WTC11 (cell line): ENCODE measurements around the gene BRMS1. TPM values are rescaled to one million over a fixed set of nuclear protein-coding genes. Genes with fewer than 3 reads are reported as not detected.

Experiments
- ATAC-seq: fragments of 200-7000 bp; cut with Tn5 transposase; 2 replicates; pipeline ENCODE4 v1.10.0; 2021; ENCODE audit warnings: mild to moderate bottlenecking, moderate library complexity
- CTCF ChIA-PET: fragments of 300-600 bp; sonication (Branson Sonifier 250); formaldehyde crosslinking; loops from one replicate; lab custom pipeline; 2021; ENCODE audit warnings: antibody characterized with exemption; lab: Charles Lee
- POLR2A ChIA-PET: fragments of 350-600 bp; sonication (Branson Sonifier 250); formaldehyde crosslinking; loops from one replicate; lab custom pipeline; 2021; ENCODE audit warnings: antibody characterized with exemption; lab: Charles Lee
- DNase-seq: peaks from one replicate; pipeline ENCODE4 v3.0.0; 2021; ENCODE audit warnings: low spot score
- H3K27ac Mint-ChIP-seq: 2 replicates; pipeline ENCODE4 v1.8.0; 2021; ENCODE audit warnings: mixed read lengths
- H3K27me3 Mint-ChIP-seq: 2 replicates; pipeline ENCODE4 v1.8.0; 2021; ENCODE audit warnings: low read depth, mild to moderate bottlenecking, moderate library complexity, mixed read lengths
- H3K36me3 Mint-ChIP-seq: 2 replicates; pipeline ENCODE4 v1.8.0; 2021; ENCODE audit warnings: mixed read lengths
- H3K4me1 Mint-ChIP-seq: 2 replicates; pipeline ENCODE4 v1.8.0; 2022; ENCODE audit warnings: mixed read lengths
- H3K4me3 Mint-ChIP-seq: 2 replicates; pipeline ENCODE4 v1.8.0; 2021; ENCODE audit warnings: mild to moderate bottlenecking, moderate library complexity, mixed read lengths
- H3K9me3 Mint-ChIP-seq: 2 replicates; pipeline ENCODE4 v1.8.0; 2021; ENCODE audit warnings: mixed read lengths
- KAT7 ChIP-seq: sonication (generic); formaldehyde crosslinking; IDR thresholded peaks from 2 replicates; pipeline ENCODE4 v1.8.1; 2023; ENCODE audit warnings: missing genetic modification reagents, mild to moderate bottlenecking, borderline replicate concordance
- NFATC4 ChIP-seq: fragments of 250-450 bp; sonication (Bioruptor Pico); IDR thresholded peaks from 2 replicates; pipeline ENCODE4 v1.9.0; 2021; ENCODE audit warnings: mild to moderate bottlenecking
- OVOL2 ChIP-seq: fragments of 250-450 bp; sonication (Bioruptor Pico); IDR thresholded peaks from 2 replicates; pipeline ENCODE4 v1.9.0; 2021; ENCODE audit warnings: mild to moderate bottlenecking, borderline replicate concordance
- SMAD4 ChIP-seq: sonication (generic); formaldehyde crosslinking; IDR thresholded peaks from 2 replicates; pipeline ENCODE4 v1.8.0; 2022; ENCODE audit warnings: mild to moderate bottlenecking, missing genetic modification reagents
- SOX15 ChIP-seq: fragments of 250-450 bp; sonication (Bioruptor Pico); IDR thresholded peaks from 2 replicates; pipeline ENCODE4 v1.9.0; 2021; ENCODE audit warnings: mild to moderate bottlenecking
- TEAD1 ChIP-seq: sonication (generic); formaldehyde crosslinking; IDR thresholded peaks from 2 replicates; pipeline ENCODE4 v1.8.0; 2022; ENCODE audit warnings: mild to moderate bottlenecking, missing genetic modification reagents
- TEAD4 ChIP-seq: sonication (generic); formaldehyde crosslinking; IDR thresholded peaks from 2 replicates; pipeline ENCODE4 v1.8.0; 2022; ENCODE audit warnings: mild to moderate bottlenecking, missing genetic modification reagents
- ZNF219 ChIP-seq: sonication (generic); formaldehyde crosslinking; IDR thresholded peaks from 2 replicates; pipeline ENCODE4 v1.8.0; 2023; ENCODE audit warnings: missing genetic modification reagents, mild to moderate bottlenecking, borderline replicate concordance
- ZNF232 ChIP-seq: sonication (generic); formaldehyde crosslinking; IDR thresholded peaks from 2 replicates; pipeline ENCODE4 v1.8.0; 2022; ENCODE audit warnings: mild to moderate bottlenecking, missing genetic modification reagents
- ZNF317 ChIP-seq: sonication (generic); formaldehyde crosslinking; IDR thresholded peaks from 2 replicates; pipeline ENCODE4 v1.8.1; 2023; ENCODE audit warnings: low read depth, mild to moderate bottlenecking, moderate library complexity, missing genetic modification reagents, borderline replicate concordance
- ZNF396 ChIP-seq: fragments of 250-450 bp; sonication (Bioruptor Pico); IDR thresholded peaks from 2 replicates; pipeline ENCODE4 v1.8.0; 2021; ENCODE audit warnings: mild to moderate bottlenecking, moderate library complexity, borderline replicate concordance
- total RNA-seq: library from RNA; stranded (reverse); gene quantifications from 3 replicates; pipeline ENCODE4 v1.2.3, GENCODE V29; 2021
- TF ChIP-seq, protein P1 (sequence below): fragments of 250-450 bp; sonication (Bioruptor Pico); IDR thresholded peaks from 2 replicates; pipeline ENCODE4 v1.9.0; 2021; ENCODE audit warnings: moderate library complexity, mild to moderate bottlenecking, inconsistent platforms, borderline replicate concordance
- TF ChIP-seq, protein P2 (sequence below): sonication (generic); formaldehyde crosslinking; IDR thresholded peaks from 2 replicates; pipeline ENCODE4 v1.8.1; 2023; ENCODE audit warnings: mild to moderate bottlenecking, moderate library complexity, missing genetic modification reagents
- TF ChIP-seq, protein P3 (sequence below): sonication (generic); formaldehyde crosslinking; IDR thresholded peaks from 2 replicates; pipeline ENCODE4 v1.8.1; 2022; ENCODE audit warnings: mild to moderate bottlenecking, moderate library complexity, missing genetic modification reagents
- TF ChIP-seq, protein P4 (sequence below): fragments of 250-450 bp; sonication (Bioruptor Pico); IDR thresholded peaks from 2 replicates; pipeline ENCODE4 v1.9.0; 2021; ENCODE audit warnings: mild to moderate bottlenecking, borderline replicate concordance
- TF ChIP-seq, protein P5 (sequence below): sonication (generic); formaldehyde crosslinking; IDR thresholded peaks from 2 replicates; pipeline ENCODE4 v1.8.0; 2022; ENCODE audit warnings: mild to moderate bottlenecking, missing genetic modification reagents
- TF ChIP-seq, protein P6 (sequence below): sonication (generic); formaldehyde crosslinking; IDR thresholded peaks from 2 replicates; pipeline ENCODE4 v1.8.0; 2022; ENCODE audit warnings: missing genetic modification reagents
- TF ChIP-seq, protein P7 (sequence below): fragments of 250-450 bp; sonication (Bioruptor Pico); IDR thresholded peaks from 2 replicates; pipeline ENCODE4 v1.9.0; 2021; ENCODE audit warnings: mild to moderate bottlenecking
- TF ChIP-seq, protein P8 (sequence below): sonication (generic); formaldehyde crosslinking; IDR thresholded peaks from 2 replicates; pipeline ENCODE4 v1.8.0; 2022; ENCODE audit warnings: mild to moderate bottlenecking, missing genetic modification reagents

The BRMS1 gene
- total RNA-seq, 1 experiment from 2014 or later = 44.5 TPM

DNA sequence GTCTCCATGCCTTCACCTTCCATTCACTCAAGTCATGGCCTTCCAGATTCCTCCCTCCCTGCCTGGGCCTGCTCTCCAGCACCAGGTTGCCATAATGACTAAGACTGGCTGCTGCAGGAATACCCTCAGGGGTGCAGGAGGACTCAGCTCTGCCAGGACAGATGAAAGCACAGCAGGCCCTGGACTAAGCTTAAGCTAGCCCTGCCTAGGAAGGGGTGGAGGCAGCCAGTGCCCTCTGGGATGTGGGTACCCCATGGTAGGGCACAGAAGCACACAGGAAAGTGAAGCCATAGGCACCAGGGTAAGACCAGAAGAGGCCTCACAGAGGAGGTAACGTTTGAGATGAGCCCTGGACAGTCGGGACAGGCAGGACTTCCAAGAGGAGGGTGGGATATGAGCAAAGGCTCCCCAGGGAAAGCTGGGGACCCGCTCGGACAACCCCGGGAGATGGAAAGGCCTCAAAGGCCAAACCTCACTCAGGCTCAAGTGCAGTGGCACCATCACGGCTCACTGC is 5.7 kb downstream of the BRMS1 start (continued):
- no peak for TF ChIP-seq ZNF232 (CRISPR knock-in tag)
- TF ChIP-seq, protein P1, sequence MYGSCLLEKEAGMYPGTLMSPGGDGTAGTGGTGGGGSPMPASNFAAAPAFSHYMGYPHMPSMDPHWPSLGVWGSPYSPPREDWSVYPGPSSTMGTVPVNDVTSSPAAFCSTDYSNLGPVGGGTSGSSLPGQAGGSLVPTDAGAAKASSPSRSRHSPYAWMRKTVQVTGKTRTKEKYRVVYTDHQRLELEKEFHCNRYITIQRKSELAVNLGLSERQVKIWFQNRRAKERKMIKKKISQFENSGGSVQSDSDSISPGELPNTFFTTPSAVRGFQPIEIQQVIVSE = no peak

DNA sequence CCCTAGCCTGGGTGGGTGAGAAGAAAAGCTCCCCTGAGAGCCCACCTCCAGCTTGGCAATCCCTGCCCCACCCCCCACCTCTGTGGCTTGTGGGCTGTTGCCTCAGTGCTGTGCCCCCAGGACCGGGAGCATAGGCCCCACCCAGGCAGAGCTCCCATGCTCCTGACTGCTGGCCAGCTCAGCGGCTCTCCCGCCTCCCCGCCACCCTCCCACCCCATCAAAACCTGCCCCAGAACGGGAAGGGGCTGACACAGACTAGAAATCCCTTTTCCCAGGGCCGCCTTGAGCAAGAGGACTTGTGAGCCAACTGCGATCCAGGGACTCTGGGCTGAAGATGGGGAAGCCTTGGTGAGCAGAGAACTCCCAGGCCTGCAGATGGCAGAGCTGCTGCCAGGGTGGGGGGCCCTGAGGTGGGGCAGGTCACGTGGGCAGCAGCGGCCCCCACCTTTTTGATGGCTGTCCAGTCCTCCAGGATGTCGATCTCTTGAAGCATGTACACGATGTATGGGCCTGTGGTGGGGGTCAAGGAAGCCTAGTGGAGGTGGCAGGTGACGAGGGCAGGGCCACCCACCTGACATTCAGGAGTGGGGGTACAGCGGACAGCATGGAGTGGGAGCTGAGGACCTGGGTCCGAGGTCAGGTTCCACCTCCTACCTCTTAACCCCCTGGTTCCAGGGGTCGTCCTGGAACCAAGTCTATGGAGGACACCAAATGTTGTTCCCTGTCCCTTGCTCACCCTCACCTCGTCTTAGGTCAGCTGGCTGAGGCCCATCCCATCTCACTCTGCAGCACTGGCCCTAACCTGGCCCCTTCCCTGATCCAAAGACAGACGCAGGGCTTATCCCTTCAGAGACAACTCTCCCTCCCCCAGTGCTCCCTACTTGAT is 6.4 kb downstream of the BRMS1 start:
- H3K27me3 Mint-ChIP-seq = no peaks in the 10 kb centered on the region
- POLR2A ChIA-PET = interaction anchor here (1.3 kb wide), 1 partner anchor 26 kb away, joined by 5 read pairs; no protein-coding TSS in a partner anchor
- CTCF ChIA-PET = interaction anchor here (0.5 to 2.7 kb wide), 7 partner anchors 10 to 79 kb away, joined by 3 to 17 read pairs (median 4); no protein-coding TSS in a partner anchor
- DNase-seq (no peak), ATAC-seq (no peak)
- no peaks in the 10 kb centered on the region for H3K9me3 Mint-ChIP-seq
- peaks cover 10% of the 10 kb centered on the region for H3K36me3 Mint-ChIP-seq
- peaks cover 16% of the 10 kb centered on the region for H3K4me1 Mint-ChIP-seq
- H3K27ac Mint-ChIP-seq = 0 out of 2 replicates have a peak overlapping the region, but pooled peaks have one; percentile 27
- H3K4me3 Mint-ChIP-seq = no peak overlapping the region
- TF ChIP-seq ZNF219 (no peak), ZNF317 (no peak), OVOL2 (CRISPR knock-in tag) (no peak), SOX15 (no peak), KAT7 (CRISPR knock-in tag) (no peak), NFATC4 (CRISPR knock-in tag) (no peak), TEAD1 (no peak), SMAD4 (CRISPR knock-in tag) (no peak), TEAD4 (no peak), ZNF396 (CRISPR knock-in tag) (no peak)
- TF ChIP-seq, protein P2, sequence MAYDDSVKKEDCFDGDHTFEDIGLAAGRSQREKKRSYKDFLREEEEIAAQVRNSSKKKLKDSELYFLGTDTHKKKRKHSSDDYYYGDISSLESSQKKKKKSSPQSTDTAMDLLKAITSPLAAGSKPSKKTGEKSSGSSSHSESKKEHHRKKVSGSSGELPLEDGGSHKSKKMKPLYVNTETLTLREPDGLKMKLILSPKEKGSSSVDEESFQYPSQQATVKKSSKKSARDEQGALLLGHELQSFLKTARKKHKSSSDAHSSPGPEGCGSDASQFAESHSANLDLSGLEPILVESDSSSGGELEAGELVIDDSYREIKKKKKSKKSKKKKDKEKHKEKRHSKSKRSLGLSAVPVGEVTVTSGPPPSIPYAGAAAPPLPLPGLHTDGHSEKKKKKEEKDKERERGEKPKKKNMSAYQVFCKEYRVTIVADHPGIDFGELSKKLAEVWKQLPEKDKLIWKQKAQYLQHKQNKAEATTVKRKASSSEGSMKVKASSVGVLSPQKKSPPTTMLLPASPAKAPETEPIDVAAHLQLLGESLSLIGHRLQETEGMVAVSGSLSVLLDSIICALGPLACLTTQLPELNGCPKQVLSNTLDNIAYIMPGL (CRISPR knock-in tag) = no peak
- TF ChIP-seq, protein P3, sequence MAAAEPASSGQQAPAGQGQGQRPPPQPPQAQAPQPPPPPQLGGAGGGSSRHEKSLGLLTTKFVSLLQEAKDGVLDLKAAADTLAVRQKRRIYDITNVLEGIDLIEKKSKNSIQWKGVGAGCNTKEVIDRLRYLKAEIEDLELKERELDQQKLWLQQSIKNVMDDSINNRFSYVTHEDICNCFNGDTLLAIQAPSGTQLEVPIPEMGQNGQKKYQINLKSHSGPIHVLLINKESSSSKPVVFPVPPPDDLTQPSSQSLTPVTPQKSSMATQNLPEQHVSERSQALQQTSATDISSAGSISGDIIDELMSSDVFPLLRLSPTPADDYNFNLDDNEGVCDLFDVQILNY = no peak
- TF ChIP-seq, protein P4, sequence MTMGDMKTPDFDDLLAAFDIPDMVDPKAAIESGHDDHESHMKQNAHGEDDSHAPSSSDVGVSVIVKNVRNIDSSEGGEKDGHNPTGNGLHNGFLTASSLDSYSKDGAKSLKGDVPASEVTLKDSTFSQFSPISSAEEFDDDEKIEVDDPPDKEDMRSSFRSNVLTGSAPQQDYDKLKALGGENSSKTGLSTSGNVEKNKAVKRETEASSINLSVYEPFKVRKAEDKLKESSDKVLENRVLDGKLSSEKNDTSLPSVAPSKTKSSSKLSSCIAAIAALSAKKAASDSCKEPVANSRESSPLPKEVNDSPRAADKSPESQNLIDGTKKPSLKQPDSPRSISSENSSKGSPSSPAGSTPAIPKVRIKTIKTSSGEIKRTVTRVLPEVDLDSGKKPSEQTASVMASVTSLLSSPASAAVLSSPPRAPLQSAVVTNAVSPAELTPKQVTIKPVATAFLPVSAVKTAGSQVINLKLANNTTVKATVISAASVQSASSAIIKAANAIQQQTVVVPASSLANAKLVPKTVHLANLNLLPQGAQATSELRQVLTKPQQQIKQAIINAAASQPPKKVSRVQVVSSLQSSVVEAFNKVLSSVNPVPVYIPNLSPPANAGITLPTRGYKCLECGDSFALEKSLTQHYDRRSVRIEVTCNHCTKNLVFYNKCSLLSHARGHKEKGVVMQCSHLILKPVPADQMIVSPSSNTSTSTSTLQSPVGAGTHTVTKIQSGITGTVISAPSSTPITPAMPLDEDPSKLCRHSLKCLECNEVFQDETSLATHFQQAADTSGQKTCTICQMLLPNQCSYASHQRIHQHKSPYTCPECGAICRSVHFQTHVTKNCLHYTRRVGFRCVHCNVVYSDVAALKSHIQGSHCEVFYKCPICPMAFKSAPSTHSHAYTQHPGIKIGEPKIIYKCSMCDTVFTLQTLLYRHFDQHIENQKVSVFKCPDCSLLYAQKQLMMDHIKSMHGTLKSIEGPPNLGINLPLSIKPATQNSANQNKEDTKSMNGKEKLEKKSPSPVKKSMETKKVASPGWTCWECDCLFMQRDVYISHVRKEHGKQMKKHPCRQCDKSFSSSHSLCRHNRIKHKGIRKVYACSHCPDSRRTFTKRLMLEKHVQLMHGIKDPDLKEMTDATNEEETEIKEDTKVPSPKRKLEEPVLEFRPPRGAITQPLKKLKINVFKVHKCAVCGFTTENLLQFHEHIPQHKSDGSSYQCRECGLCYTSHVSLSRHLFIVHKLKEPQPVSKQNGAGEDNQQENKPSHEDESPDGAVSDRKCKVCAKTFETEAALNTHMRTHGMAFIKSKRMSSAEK = no peak
- TF ChIP-seq, protein P5, sequence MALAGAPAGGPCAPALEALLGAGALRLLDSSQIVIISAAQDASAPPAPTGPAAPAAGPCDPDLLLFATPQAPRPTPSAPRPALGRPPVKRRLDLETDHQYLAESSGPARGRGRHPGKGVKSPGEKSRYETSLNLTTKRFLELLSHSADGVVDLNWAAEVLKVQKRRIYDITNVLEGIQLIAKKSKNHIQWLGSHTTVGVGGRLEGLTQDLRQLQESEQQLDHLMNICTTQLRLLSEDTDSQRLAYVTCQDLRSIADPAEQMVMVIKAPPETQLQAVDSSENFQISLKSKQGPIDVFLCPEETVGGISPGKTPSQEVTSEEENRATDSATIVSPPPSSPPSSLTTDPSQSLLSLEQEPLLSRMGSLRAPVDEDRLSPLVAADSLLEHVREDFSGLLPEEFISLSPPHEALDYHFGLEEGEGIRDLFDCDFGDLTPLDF (CRISPR knock-in tag) = no peak
- TF ChIP-seq, protein P6, sequence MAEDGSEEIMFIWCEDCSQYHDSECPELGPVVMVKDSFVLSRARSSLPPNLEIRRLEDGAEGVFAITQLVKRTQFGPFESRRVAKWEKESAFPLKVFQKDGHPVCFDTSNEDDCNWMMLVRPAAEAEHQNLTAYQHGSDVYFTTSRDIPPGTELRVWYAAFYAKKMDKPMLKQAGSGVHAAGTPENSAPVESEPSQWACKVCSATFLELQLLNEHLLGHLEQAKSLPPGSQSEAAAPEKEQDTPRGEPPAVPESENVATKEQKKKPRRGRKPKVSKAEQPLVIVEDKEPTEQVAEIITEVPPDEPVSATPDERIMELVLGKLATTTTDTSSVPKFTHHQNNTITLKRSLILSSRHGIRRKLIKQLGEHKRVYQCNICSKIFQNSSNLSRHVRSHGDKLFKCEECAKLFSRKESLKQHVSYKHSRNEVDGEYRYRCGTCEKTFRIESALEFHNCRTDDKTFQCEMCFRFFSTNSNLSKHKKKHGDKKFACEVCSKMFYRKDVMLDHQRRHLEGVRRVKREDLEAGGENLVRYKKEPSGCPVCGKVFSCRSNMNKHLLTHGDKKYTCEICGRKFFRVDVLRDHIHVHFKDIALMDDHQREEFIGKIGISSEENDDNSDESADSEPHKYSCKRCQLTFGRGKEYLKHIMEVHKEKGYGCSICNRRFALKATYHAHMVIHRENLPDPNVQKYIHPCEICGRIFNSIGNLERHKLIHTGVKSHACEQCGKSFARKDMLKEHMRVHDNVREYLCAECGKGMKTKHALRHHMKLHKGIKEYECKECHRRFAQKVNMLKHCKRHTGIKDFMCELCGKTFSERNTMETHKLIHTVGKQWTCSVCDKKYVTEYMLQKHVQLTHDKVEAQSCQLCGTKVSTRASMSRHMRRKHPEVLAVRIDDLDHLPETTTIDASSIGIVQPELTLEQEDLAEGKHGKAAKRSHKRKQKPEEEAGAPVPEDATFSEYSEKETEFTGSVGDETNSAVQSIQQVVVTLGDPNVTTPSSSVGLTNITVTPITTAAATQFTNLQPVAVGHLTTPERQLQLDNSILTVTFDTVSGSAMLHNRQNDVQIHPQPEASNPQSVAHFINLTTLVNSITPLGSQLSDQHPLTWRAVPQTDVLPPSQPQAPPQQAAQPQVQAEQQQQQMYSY (CRISPR knock-in tag) = no peak
- TF ChIP-seq, protein P7, sequence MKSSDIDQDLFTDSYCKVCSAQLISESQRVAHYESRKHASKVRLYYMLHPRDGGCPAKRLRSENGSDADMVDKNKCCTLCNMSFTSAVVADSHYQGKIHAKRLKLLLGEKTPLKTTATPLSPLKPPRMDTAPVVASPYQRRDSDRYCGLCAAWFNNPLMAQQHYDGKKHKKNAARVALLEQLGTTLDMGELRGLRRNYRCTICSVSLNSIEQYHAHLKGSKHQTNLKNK (CRISPR knock-in tag) = no peak
- TF ChIP-seq, protein P8, sequence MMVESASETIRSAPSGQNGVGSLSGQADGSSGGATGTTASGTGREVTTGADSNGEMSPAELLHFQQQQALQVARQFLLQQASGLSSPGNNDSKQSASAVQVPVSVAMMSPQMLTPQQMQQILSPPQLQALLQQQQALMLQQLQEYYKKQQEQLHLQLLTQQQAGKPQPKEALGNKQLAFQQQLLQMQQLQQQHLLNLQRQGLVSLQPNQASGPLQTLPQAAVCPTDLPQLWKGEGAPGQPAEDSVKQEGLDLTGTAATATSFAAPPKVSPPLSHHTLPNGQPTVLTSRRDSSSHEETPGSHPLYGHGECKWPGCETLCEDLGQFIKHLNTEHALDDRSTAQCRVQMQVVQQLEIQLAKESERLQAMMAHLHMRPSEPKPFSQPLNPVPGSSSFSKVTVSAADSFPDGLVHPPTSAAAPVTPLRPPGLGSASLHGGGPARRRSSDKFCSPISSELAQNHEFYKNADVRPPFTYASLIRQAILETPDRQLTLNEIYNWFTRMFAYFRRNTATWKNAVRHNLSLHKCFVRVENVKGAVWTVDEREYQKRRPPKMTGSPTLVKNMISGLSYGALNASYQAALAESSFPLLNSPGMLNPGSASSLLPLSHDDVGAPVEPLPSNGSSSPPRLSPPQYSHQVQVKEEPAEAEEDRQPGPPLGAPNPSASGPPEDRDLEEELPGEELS (CRISPR knock-in tag) = no peak
